HEK293 (cell line): ENCODE results near the gene SLC6A11.
A peak's percentile ranks its signal among the peaks of the same experiment; 100 is the strongest.

Experiments
- CTCF ChIA-PET: fragments of 350-600 bp; formaldehyde crosslinking; extraction: SDS; loops from one replicate; lab custom pipeline; 2021; ENCODE audit warnings: antibody characterized with exemption; lab: Yijun Ruan, JAX
- POLR2A ChIA-PET: fragments of 300-600 bp; formaldehyde crosslinking; extraction: SDS; loops from one replicate; lab custom pipeline; 2020; ENCODE audit warnings: antibody characterized with exemption, inconsistent platforms; lab: Yijun Ruan, JAX
- H3K27ac ChIP-seq: fragments of 200-500 bp; sonication (Bioruptor generic); 2 replicates; pipeline ENCODE4 v1.5.1; 2014; ENCODE audit warnings: low read depth, low read length, control low read depth, inconsistent platforms; ENCODE audit errors: extremely low read depth
- H3K36me3 ChIP-seq, 2 experiments: fragments of 200-500 bp in 1 of 2; sonication (Bioruptor generic) in 1 of 2; 1 replicate in 1 of 2; 2 replicates in 1 of 2; pipeline ENCODE4 v1.5.1; 2014 to 2017; ENCODE audit warnings: inconsistent platforms in 2 of 2, low read length in 2 of 2; ENCODE audit not compliant: control insufficient read depth in 2 of 2, insufficient read depth in 1 of 2
- H3K4me1 ChIP-seq: fragments of 200-500 bp; sonication (Bioruptor generic); 2 replicates; pipeline ENCODE4 v1.5.1; 2014; ENCODE audit warnings: mild to moderate bottlenecking, low read length, inconsistent platforms; ENCODE audit not compliant: control insufficient read depth, insufficient read depth
- H3K4me3 ChIP-seq: 2 replicates; pipeline ENCODE4 v1.5.1; 2011; ENCODE audit warnings: low read depth, mild to moderate bottlenecking, control low read depth, low read length, moderate library complexity
- H3K9me3 ChIP-seq: fragments of 200-500 bp; sonication (Bioruptor generic); 2 replicates; pipeline ENCODE4 v1.5.1; 2014; ENCODE audit warnings: low read depth, low read length, inconsistent platforms; ENCODE audit not compliant: control insufficient read depth, insufficient read depth
- BCL11A ChIP-seq: fragments of 450-650 bp; formaldehyde crosslinking; IDR thresholded peaks from 2 replicates; pipeline ENCODE4 v1.5.1; 2016; ENCODE audit warnings: low read depth, missing biosample characterization, missing genetic modification characterization
- EGR2 ChIP-seq: fragments of 450-650 bp; formaldehyde crosslinking; IDR thresholded peaks from 2 replicates; pipeline ENCODE4 v1.5.1; 2016; ENCODE audit warnings: low read depth, missing biosample characterization, missing genetic modification characterization
- ELK4 ChIP-seq: IDR thresholded peaks from 2 replicates; pipeline ENCODE4 v1.6.1; 2011; ENCODE audit warnings: mild to moderate bottlenecking, low read depth, low read length, borderline replicate concordance
- GLIS1 ChIP-seq: fragments of 450-650 bp; formaldehyde crosslinking; IDR thresholded peaks from 2 replicates; pipeline ENCODE4 v1.5.1; 2016; ENCODE audit warnings: missing biosample characterization, missing genetic modification characterization
- PATZ1 ChIP-seq: fragments of 450-650 bp; formaldehyde crosslinking; IDR thresholded peaks from 2 replicates; pipeline ENCODE4 v1.5.1; 2016; ENCODE audit warnings: missing biosample characterization, missing genetic modification characterization
- PRDM10 ChIP-seq: fragments of 450-650 bp; formaldehyde crosslinking; IDR thresholded peaks from 2 replicates; pipeline ENCODE4 v1.5.1; 2016; ENCODE audit warnings: missing biosample characterization, missing genetic modification characterization
- REPIN1 ChIP-seq: fragments of 450-650 bp; formaldehyde crosslinking; IDR thresholded peaks from 2 replicates; pipeline ENCODE4 v1.5.1; 2017; ENCODE audit warnings: missing biosample characterization, missing genetic modification characterization, low read depth
- ZFHX2 ChIP-seq: fragments of 450-650 bp; formaldehyde crosslinking; conservative IDR thresholded peaks from 2 replicates; pipeline ENCODE4 v1.5.1; 2016; ENCODE audit warnings: missing biosample characterization, missing genetic modification characterization
- ZIC2 ChIP-seq: fragments of 450-650 bp; formaldehyde crosslinking; IDR thresholded peaks from 2 replicates; pipeline ENCODE4 v1.5.1; 2016; ENCODE audit warnings: missing biosample characterization, missing genetic modification characterization
- ZNF239 ChIP-seq: fragments of 450-650 bp; formaldehyde crosslinking; IDR thresholded peaks from 2 replicates; pipeline ENCODE4 v1.5.1; 2016; ENCODE audit warnings: missing biosample characterization, missing genetic modification characterization
- ZNF292 ChIP-seq: fragments of 450-650 bp; formaldehyde crosslinking; IDR thresholded peaks from 2 replicates; pipeline ENCODE4 v1.5.1; 2016; ENCODE audit warnings: low read depth, missing biosample characterization, missing genetic modification characterization, borderline replicate concordance
- ZNF335 ChIP-seq: fragments of 450-650 bp; formaldehyde crosslinking; conservative IDR thresholded peaks from 2 replicates; pipeline ENCODE4 v1.5.1; 2016; ENCODE audit warnings: missing biosample characterization, missing genetic modification characterization
- ZNF501 ChIP-seq: fragments of 450-650 bp; formaldehyde crosslinking; IDR thresholded peaks from 2 replicates; pipeline ENCODE4 v1.5.1; 2016; ENCODE audit warnings: missing biosample characterization, missing genetic modification characterization
- ZNF621 ChIP-seq: fragments of 450-650 bp; formaldehyde crosslinking; IDR thresholded peaks from 2 replicates; pipeline ENCODE4 v1.5.1; 2017; ENCODE audit warnings: missing biosample characterization, missing genetic modification characterization
- ZNF658 ChIP-seq: fragments of 450-650 bp; formaldehyde crosslinking; IDR thresholded peaks from 2 replicates; pipeline ENCODE4; 2016; ENCODE audit warnings: missing biosample characterization, missing genetic modification characterization
- ZNF76 ChIP-seq: fragments of 450-650 bp; formaldehyde crosslinking; IDR thresholded peaks from 2 replicates; pipeline ENCODE4; 2016; ENCODE audit warnings: low read depth, missing biosample characterization, missing genetic modification characterization, borderline replicate concordance
- ZNF768 ChIP-seq: fragments of 450-650 bp; formaldehyde crosslinking; IDR thresholded peaks from 2 replicates; pipeline ENCODE4 v1.5.1; 2018; ENCODE audit warnings: missing biosample characterization, mild to moderate bottlenecking, missing genetic modification characterization
- ZSCAN23 ChIP-seq: fragments of 450-650 bp; formaldehyde crosslinking; IDR thresholded peaks from 2 replicates; pipeline ENCODE4 v1.5.1; 2016; ENCODE audit warnings: missing biosample characterization, missing genetic modification characterization
- ZSCAN4 ChIP-seq: fragments of 450-650 bp; formaldehyde crosslinking; IDR thresholded peaks from 2 replicates; pipeline ENCODE4 v1.5.1; 2017; ENCODE audit warnings: missing biosample characterization, missing genetic modification characterization

Gene SLC6A11

GRCh38 chr3:10972072-10972782 is 156.2 kb downstream of the SLC6A11 start:
- Histone ChIP-seq H3K27ac (no peak overlapping the region), H3K4me3 (no peak overlapping the region), H3K4me1 (no peaks in the 10 kb centered on the region), H3K36me3 (no peaks in the 10 kb centered on the region)
- ChIA-PET CTCF (interaction anchor here (0.6 kb wide), 1 partner anchor 18 kb away, joined by 3 read pairs; no protein-coding TSS in a partner anchor), POLR2A (no interaction called here)
- TF ChIP-seq ZNF501 (tag by site-specific recombination) = no peak
- TF ChIP-seq PATZ1 (tag by site-specific recombination) = no peak
- no peak for TF ChIP-seq PRDM10 (tag by site-specific recombination)
- no peak for TF ChIP-seq REPIN1 (tag by site-specific recombination)
- no peak for TF ChIP-seq ZNF658
- TF ChIP-seq ZFHX2 (tag by site-specific recombination) = peak; percentile 98
- no peak for TF ChIP-seq ELK4
- no peak for TF ChIP-seq ZNF239 (tag by site-specific recombination)
- 0 out of 2 replicates have a peak, but pooled peaks have one; percentile 8 for TF ChIP-seq GLIS1
- peak; percentile 95 for TF ChIP-seq ZIC2 (tag by site-specific recombination)
- TF ChIP-seq ZNF768 (tag by site-specific recombination) = no peak
- no peak for TF ChIP-seq ZNF292
- no peak for TF ChIP-seq ZNF621 (tag by site-specific recombination)
- peak; percentile 70 for TF ChIP-seq ZSCAN4 (tag by site-specific recombination)
- TF ChIP-seq ZNF76 (tag by site-specific recombination) = no peak
- no peak for TF ChIP-seq BCL11A (tag by site-specific recombination)
- TF ChIP-seq ZNF335 = no peak
- peak; percentile 94 for TF ChIP-seq EGR2
- TF ChIP-seq ZSCAN23 (tag by site-specific recombination) = no peak
- TF ChIP-seq, all 188 proteins: peak for 5
- no peaks in the 10 kb centered on the region for H3K9me3 ChIP-seq
